NCI-H226 (cell line): ENCODE measurements around the gene TUBB4B.
A peak's percentile ranks its signal among the peaks of the same experiment; 100 is the strongest.

Experiments used
- DNase-seq: peaks from one replicate; pipeline ENCODE4 v3.0.0-alpha.2; 2015

Gene TUBB4B

GRCh38 chr9:137273611-137274320, 32.7 kb downstream of the TUBB4B start:
- DNase-seq: no peak

DNA sequence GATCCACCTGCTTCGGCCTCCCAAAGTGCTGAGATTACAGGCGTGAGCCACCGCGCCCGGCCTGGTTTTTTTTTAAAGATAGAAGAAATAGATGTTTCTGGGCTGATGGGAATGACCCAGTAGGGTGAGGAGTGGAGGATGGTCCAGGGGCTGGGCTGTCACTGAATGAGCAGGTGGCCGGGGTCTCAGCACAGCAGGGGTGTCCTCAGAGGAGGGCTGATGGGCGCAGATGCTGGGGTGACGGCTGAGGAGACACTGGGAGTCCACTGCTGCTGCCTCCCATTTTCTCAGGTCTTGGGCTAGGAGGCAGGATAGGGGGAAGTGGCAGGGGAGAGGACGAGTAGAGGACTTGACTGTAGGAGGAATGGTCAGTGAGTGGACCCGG, 34.1 kb downstream of the TUBB4B start:
- no peak for DNase-seq

GRCh38 chr9:137275588-137276472, 34.7 kb downstream of the TUBB4B start:
- DNase-seq: no peak

- peak; percentile 33 for DNase-seq
Measured at GRCh38 chr9:137276473-137277328, 35.6 kb downstream of the TUBB4B start.

- peak; percentile 94 for DNase-seq
Measured at GRCh38 chr9:137277329-137278041, 36.4 kb downstream of the TUBB4B start, which contains the start of gene TOR4A. Gene TOR4A, plus strand, starts transcription at chr9:137277726. Its CDS starts 964 bp downstream, at chr9:137278690.

DNA sequence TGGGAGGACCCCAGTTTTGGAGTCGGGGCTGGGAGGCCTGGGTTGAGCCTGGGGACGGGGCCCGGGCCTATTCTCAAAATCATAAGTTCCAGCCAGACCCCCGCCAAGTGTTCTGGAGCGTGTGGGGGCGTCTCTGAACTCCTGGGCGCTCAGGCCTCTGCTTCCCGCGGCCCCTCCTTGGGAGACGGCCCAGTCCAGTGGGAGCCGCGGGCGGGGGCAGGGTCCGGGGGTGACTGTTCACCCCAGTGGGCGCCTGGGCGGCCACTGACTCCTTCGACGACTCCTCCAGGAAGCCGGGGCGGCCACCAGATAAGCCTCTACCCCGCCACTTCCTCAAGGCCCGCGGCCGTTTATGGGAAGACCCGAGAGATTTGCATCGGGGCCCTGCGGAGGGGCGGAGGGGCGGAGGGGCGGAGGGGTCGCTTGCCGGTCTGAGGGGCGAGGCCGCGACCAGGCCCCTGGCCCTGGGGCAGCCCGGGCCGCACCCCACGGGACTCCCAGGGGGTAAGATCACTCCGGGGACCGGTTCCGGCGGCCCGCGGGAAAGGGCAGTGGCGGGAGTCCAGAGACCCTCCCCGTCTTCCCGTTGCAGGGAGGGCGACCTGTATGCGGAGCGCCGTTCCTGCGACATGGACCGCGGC, 37.1 kb downstream of the TUBB4B start:
- no peak for DNase-seq

- DNase-seq: no peak
Measured at GRCh38 chr9:137278721-137279711, 37.9 kb downstream of the TUBB4B start.

- DNase-seq: no peak
Measured at GRCh38 chr9:137279741-137280473, 38.8 kb downstream of the TUBB4B start.

DNA sequence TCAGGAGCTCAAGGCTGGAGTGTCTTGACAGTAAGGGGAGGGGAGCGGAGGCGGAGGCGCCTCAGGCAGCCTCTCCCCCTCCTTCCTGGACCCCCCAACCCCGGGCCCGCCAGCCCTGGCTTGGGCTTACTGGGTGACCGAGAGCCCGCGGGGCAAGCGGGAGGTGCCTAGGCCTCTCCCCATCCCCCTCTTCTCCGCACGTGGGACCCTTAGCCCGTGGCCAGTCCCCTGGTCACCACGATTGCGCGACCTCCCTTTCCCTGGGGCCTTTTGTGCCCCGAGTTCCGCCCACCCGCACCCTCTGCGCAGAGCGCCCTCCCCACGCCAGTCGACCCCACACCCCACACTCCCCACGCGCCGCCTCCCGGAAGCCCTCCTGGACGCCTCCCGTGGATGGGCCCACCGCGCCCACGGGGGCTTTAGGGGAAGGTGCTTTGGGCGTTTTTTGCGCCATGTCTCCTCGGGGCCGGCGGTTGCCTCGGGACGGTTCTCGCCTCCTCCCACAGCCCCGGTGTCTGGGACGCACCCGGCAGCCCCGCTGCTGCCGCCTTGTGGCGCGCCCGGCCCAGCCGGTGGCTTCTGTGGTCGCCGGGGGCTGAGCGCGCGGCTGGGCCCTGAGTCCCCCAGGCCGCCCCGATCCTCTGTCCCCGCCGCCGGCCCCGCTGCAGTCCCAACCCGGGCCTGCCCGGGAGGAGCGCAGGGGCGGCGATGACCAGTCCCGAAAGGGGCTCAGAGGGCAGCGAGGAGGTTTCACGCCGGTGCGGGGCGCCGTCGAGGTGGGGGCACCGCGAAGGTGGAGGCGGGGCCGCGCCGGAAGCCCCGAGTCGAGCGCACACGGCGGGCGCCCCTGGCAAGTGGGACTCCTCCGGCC, 39.6 kb downstream of the TUBB4B start:
- DNase-seq: no peak

- DNase-seq: no peak
Measured at GRCh38 chr9:137281345-137282116, 40.4 kb downstream of the TUBB4B start.

GRCh38 chr9:137286975-137287383, 45.9 kb downstream of the TUBB4B start:
- DNase-seq: peak; percentile 48

GRCh38 chr9:137293094-137293481, 52.0 kb downstream of the TUBB4B start:
- DNase-seq: no peak
